Keratinocyte (primary cell): ENCODE results near the gene NRF1. TPM values are rescaled to one million over a fixed set of nuclear protein-coding genes. Genes with fewer than 3 reads are reported as not detected.

Experiments
- DNase-seq: peaks from one replicate; pipeline ENCODE4 v3.0.0-alpha.2; 2011; ENCODE audit warnings: low read depth, missing footprints, low spot score
- FAIRE-seq: peaks from 2 replicates; lab custom pipeline; 2011; peaks lifted over from hg19 to GRCh38; lab: Jason Lieb, UNC
- H2AFZ ChIP-seq: 2 replicates; pipeline ENCODE4 v1.6.0; 2012; ENCODE audit warnings: low read length, control low read depth, inconsistent platforms; ENCODE audit not compliant: control insufficient read depth
- H3K27ac ChIP-seq: 2 replicates; pipeline ENCODE4 v1.5.1; 2011; ENCODE audit warnings: low read length; ENCODE audit not compliant: control insufficient read depth, insufficient read depth
- H3K27me3 ChIP-seq: 3 replicates; pipeline ENCODE4 v1.6.0; 2011; ENCODE audit warnings: low read length; ENCODE audit not compliant: control insufficient read depth, insufficient read depth; ENCODE audit errors: extremely low read depth
- H3K36me3 ChIP-seq, 2 experiments: 2 replicates in 1 of 2; 3 replicates in 1 of 2; pipeline ENCODE4 v1.5.1; 2011; ENCODE audit warnings: low read length in 2 of 2, mild to moderate bottlenecking in 1 of 2; ENCODE audit not compliant: control insufficient read depth in 2 of 2, insufficient read depth in 2 of 2; ENCODE audit errors: extremely low read depth in 1 of 2
- H3K4me1 ChIP-seq: 3 replicates; pipeline ENCODE4 v1.5.1; 2011; ENCODE audit warnings: low read length; ENCODE audit not compliant: control insufficient read depth, insufficient read depth; ENCODE audit errors: extremely low read depth
- H3K4me2 ChIP-seq: 3 replicates; pipeline ENCODE4 v1.6.0; 2011; ENCODE audit warnings: low read depth, low read length; ENCODE audit not compliant: control insufficient read depth, insufficient read depth; ENCODE audit errors: extremely low read depth
- H3K4me3 ChIP-seq, 3 experiments: fragments of 200-600 bp in 1 of 3; sonication (generic) in 1 of 3; 2 replicates in 2 of 3; 3 replicates in 1 of 3; pipeline ENCODE4 v1.5.1; 2011 to 2016; ENCODE audit warnings: low read length in 3 of 3, mild to moderate bottlenecking in 3 of 3, control low read depth in 2 of 3, inconsistent platforms in 1 of 3, low read depth in 1 of 3, mixed read lengths in 1 of 3, mixed run types in 1 of 3, moderate library complexity in 1 of 3; ENCODE audit not compliant: control insufficient read depth in 2 of 3, insufficient read depth in 2 of 3; ENCODE audit errors: extremely low read depth in 1 of 3
- H3K79me2 ChIP-seq: 2 replicates; pipeline ENCODE4 v1.6.0; 2012; ENCODE audit warnings: low read length; ENCODE audit not compliant: control insufficient read depth, insufficient read depth
- H3K9ac ChIP-seq: 3 replicates; pipeline ENCODE4 v1.6.0; 2011; ENCODE audit warnings: low read length; ENCODE audit not compliant: control insufficient read depth, insufficient read depth; ENCODE audit errors: extremely low read depth
- H3K9me1 ChIP-seq: 3 replicates; pipeline ENCODE4 v1.6.0; 2011; ENCODE audit warnings: low read length; ENCODE audit not compliant: control insufficient read depth, insufficient read depth; ENCODE audit errors: extremely low read depth
- H3K9me3 ChIP-seq: 2 replicates; pipeline ENCODE4 v1.5.1; 2012; ENCODE audit warnings: low read depth, low read length; ENCODE audit not compliant: control insufficient read depth
- H4K20me1 ChIP-seq: 3 replicates; pipeline ENCODE4 v1.6.0; 2011; ENCODE audit warnings: low read length; ENCODE audit not compliant: control insufficient read depth, insufficient read depth; ENCODE audit errors: extremely low read depth
- CTCF ChIP-seq, 3 experiments: IDR thresholded peaks in 1 of 3; conservative IDR thresholded peaks in 1 of 3; optimal IDR thresholded peaks in 1 of 3; 2 replicates in 2 of 3; 3 replicates in 1 of 3; pipeline versions ENCODE3 to v1.5.1; 2011; ENCODE audit warnings: low read length in 3 of 3, mild to moderate bottlenecking in 3 of 3, moderate library complexity in 2 of 3, control low read depth in 1 of 3, inconsistent platforms in 1 of 3; ENCODE audit not compliant: insufficient read depth in 2 of 3; ENCODE audit errors: extremely low read depth in 1 of 3
- EZH2 ChIP-seq: IDR thresholded peaks from one replicate; pipeline ENCODE4 v1.6.1; 2012; ENCODE audit warnings: inconsistent platforms, mild to moderate bottlenecking, low read length, moderate library complexity
- dilution Hi-C: fragments of 300-500 bp; cut with MboI; formaldehyde crosslinking; loops from one replicate; pipeline ENCODE4 v1.7.0; 2020; ENCODE audit warnings: low sequenced_read_pairs; ENCODE audit not compliant: extremely low pct_ligation_motif_present
- polyA plus RNA-seq, 5 experiments: library from polyadenylated mRNA; depleted of rRNA in 3 of 5; stranded (reverse) in 3 of 5; stranded (forward) in 1 of 5; unstranded in 1 of 5; fragments of >200 nt; gene quantifications; 1 replicate in 1 of 5; 2 replicates in 3 of 5; 3 replicates in 1 of 5; pipeline versions ENCODE4 v1.2.1 to v1.2.3, GENCODE V29; 2011 to 2012; ENCODE audit warnings: missing spikeins in 2 of 5, low read depth in 1 of 5, low replicate concordance in 1 of 5

The NRF1 gene
- polyA plus RNA-seq, 1 donor (not counting 4 experiments of a cell fraction or from before 2014, with no cell fraction given), result 12.6 TPM

GRCh38 chr7:129609666-129610065, 1.9 kb upstream of the NRF1 start:
- Histone ChIP-seq H3K4me2 (no peak overlapping the region), H3K4me3 (no peak overlapping the region), H3K9ac (no peak overlapping the region), H3K4me1 (peaks cover 20% of the 10 kb centered on the region), H3K9me1 (no peaks in the 10 kb centered on the region), H3K79me2 (peaks cover 45% of the 10 kb centered on the region), H4K20me1 (no peaks in the 10 kb centered on the region), H3K27me3 (no peaks in the 10 kb centered on the region), H3K27ac (no peak overlapping the region), H2AFZ (no peak overlapping the region), H3K36me3 (peaks cover 4 to 14% of the 10 kb centered on the region in 2 experiments), H3K9me3 (no peaks in the 10 kb centered on the region)
- no peak for FAIRE-seq
- TF ChIP-seq EZH2, result no peak
- no peak for TF ChIP-seq CTCF (optimal IDR thresholded peaks at IDR 0.05 in 1 of 3, IDR thresholded peaks at IDR 0.05 in 1 of 3, conservative IDR thresholded peaks at IDR 0.05 in 1 of 3; ENCODE audit: extremely low read depth in 1 of 3, insufficient read depth in 2 of 3, low read length in 3 of 3)
- DNase-seq, result no peak
- dilution Hi-C loops, result no loop called here

GRCh38 chr7:129610709-129611245, 743 bp upstream of the NRF1 start:
- no peaks in the 10 kb centered on the region for H3K9me3 ChIP-seq
- no peaks in the 10 kb centered on the region for H4K20me1 ChIP-seq
- H2AFZ ChIP-seq, result peak overlapping the region; percentile 90
- H3K79me2 ChIP-seq, result peaks cover 56% of the 10 kb centered on the region
- peak overlapping the region; percentile 80 for H3K4me2 ChIP-seq
- peaks cover 4 to 14% of the 10 kb centered on the region in 2 experiments for H3K36me3 ChIP-seq
- peaks cover 31% of the 10 kb centered on the region for H3K4me1 ChIP-seq
- TF ChIP-seq CTCF (optimal IDR thresholded peaks at IDR 0.05 in 1 of 3, IDR thresholded peaks at IDR 0.05 in 1 of 3, conservative IDR thresholded peaks at IDR 0.05 in 1 of 3; ENCODE audit: extremely low read depth in 1 of 3, insufficient read depth in 2 of 3, low read length in 3 of 3) (no peak), EZH2 (no peak)
- no peaks in the 10 kb centered on the region for H3K9me1 ChIP-seq
- DNase-seq, result no peak
- H3K4me3 ChIP-seq, result peak overlapping the region; percentile 90 to 99 (median 98)
- dilution Hi-C loops, result no loop called here
- H3K27me3 ChIP-seq, result no peaks in the 10 kb centered on the region
- peak overlapping the region; percentile 93 for H3K27ac ChIP-seq
- FAIRE-seq, result no peak
- H3K9ac ChIP-seq, result peak overlapping the region; percentile 93
